Gastrocnemius medialis (tissue), 4 donors: ENCODE results near the gene RARRES1.

Source experiments
- POLR2A ChIP-seq, 2 donors: fragments of 450-650 bp; IDR thresholded peaks; one replicate each; pipeline ENCODE4 v1.6.1; 2017; ENCODE audit warnings: antibody characterized with exemption in 2 of 2, mild to moderate bottlenecking in 2 of 2, moderate library complexity in 2 of 2
- TF ChIP-seq, protein P1 (sequence below), 5 experiments: fragments of 450-650 bp in 3 of 5; fragments of 200-600 bp in 2 of 5; sonication (generic) in 2 of 5; IDR thresholded peaks in 4 of 5; conservative IDR thresholded peaks in 1 of 5; 1 replicate in 4 of 5; 2 replicates in 1 of 5; pipeline ENCODE4 v1.5.1; 2016 to 2019; ENCODE audit warnings: antibody characterized with exemption in 5 of 5, mild to moderate bottlenecking in 3 of 5, moderate library complexity in 3 of 5

DNA sequence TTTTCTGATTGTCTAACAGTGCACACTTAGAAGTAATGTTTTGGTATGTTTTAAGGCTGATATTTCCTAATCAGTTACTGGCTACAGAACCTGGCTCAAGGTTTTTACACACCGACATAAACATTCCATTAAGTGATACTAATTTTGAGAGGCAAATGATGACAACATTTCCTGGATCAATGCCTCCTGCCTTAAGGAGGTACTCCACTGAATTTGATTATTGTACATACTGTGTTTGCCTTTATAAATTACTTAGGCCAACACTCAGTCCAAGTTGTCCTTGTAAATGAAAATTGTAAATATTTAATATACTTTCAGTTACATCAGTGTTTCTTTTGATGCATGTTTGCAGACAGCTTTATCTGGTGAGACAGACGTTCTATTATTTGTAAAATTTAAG, 35.6 kb downstream of the RARRES1 start:
- TF ChIP-seq, protein P1, sequence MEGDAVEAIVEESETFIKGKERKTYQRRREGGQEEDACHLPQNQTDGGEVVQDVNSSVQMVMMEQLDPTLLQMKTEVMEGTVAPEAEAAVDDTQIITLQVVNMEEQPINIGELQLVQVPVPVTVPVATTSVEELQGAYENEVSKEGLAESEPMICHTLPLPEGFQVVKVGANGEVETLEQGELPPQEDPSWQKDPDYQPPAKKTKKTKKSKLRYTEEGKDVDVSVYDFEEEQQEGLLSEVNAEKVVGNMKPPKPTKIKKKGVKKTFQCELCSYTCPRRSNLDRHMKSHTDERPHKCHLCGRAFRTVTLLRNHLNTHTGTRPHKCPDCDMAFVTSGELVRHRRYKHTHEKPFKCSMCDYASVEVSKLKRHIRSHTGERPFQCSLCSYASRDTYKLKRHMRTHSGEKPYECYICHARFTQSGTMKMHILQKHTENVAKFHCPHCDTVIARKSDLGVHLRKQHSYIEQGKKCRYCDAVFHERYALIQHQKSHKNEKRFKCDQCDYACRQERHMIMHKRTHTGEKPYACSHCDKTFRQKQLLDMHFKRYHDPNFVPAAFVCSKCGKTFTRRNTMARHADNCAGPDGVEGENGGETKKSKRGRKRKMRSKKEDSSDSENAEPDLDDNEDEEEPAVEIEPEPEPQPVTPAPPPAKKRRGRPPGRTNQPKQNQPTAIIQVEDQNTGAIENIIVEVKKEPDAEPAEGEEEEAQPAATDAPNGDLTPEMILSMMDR (IDR thresholded peaks at IDR 0.05 in 4 of 5, conservative IDR thresholded peaks at IDR 0.05 in 1 of 5) = no peak
- no peak for TF ChIP-seq POLR2A (IDR thresholded peaks at IDR 0.05)
